Activated CD8-positive, alpha-beta memory T cell treated with anti-CD3 and anti-CD28 coated beads, Interleukin-2, amount 50 U/mL, for 1 hour (primary cell): Measurements from ENCODE around the gene KPTN.

Source experiments
- DNase-seq: peaks from one replicate; pipeline ENCODE4 v3.0.0-alpha.2; 2020; ENCODE audit errors: extremely low read depth

Gene KPTN

DNA sequence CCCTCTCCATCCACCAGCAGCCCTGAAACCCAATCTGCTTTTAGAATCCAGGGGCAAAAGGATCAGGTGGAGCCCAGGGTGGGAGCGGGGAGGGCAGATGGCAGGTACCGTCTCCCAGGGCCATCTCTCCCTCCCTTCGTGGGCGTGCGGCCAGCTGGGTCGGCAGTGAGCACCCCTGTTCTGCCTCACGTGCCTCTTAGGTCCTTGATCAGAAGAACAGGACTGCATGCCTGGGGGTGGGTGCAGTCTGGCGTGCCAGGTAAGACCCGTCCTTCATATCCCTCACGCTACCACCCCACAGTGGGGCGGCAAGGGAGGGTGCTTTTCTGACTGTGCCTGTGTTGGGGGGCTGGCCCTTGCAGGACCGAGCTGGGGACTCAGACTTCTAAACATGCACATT lies 14.3 kb downstream of the KPTN start:
- no peak for DNase-seq

DNA sequence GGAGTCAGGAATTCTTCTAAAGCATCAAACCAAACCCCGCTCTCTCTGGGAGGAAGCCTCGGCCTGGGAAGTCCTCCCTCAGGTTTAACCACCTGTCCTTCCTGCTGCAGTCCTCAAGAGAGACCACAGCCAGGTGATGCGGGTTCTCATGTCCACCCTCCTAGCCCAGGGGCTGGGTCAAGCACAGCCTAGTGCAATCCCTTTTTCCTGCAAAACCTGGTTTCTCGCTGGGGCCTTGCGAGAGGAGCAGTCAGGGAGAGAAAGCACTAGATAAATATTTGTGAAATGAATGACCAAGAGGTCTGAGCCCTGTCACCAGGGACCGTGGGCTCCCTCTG lies 14.7 kb downstream of the KPTN start:
- DNase-seq: no peak

DNA sequence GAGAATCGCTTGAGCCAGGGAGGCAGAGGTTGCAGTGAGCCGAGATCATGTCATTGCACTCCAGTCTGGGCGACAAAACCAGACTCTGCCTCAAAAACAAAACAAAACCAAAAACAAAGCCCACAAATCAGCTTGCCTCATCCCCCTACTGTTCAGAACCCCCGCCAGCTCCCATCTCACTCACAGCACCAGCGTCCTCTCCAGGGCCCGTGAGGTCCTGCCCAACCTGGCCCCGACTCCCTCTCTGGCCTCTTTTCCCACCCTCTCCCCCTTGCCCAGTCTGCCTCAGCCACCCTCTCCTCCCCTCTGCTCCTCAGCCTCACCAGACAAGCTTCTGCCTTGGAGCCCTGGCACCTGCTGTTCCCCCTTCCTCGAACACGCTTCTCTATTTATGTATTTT lies 16.1 kb downstream of the KPTN start:
- DNase-seq: no peak

DNA sequence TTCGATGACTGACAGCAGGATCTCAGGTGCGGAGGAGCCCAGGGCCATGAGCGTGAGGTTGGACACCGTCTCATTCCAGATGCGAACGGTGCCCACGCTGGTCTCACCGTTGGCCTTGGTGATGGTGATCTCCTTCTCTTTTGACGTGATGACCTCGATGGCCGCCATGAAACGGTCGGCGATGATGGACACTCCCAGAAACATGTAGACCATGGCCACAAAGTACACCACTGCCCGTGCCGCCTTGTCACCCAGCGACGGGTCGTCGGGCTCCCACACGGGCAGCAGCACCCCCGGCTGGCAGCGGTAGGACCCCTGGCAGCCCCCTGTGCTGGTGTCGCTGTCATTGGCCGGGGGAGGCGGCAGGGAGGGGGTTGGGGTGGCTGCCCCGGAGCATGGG lies 18.1 kb downstream of the KPTN start:
- no peak for DNase-seq

DNA sequence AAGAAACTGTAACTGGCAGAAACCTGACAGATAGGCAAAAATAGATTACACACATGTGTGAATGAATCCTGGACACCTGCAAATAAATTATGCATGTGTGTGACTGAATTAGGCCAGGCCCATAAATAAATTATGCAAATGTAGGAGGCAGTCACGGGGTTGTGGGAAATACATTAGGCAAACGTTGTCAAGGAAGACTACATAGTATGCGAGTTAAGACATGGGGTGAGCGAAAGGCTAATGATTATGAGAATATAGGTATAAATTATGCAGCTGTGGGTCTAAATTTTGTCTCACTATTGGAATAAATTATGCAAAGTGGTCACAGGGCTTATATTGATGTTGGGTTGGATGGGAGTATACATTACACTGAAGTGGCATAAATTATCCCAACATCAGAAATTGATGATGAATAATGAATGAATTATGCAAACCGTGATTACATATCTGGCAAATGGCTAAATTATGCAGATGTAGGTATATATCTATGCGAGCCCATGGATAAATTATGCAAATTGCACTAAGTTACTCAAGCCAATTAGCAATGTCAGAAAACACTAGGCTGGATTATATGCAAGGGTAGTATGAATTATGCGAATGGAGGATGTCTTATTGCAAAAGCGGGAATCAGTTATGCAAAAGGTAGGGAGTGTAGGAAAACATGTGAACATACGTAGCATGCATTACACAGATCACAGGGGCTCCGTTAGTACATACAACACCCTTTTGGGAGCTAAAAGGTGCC lies 19.2 kb downstream of the KPTN start:
- no peak for DNase-seq

DNA sequence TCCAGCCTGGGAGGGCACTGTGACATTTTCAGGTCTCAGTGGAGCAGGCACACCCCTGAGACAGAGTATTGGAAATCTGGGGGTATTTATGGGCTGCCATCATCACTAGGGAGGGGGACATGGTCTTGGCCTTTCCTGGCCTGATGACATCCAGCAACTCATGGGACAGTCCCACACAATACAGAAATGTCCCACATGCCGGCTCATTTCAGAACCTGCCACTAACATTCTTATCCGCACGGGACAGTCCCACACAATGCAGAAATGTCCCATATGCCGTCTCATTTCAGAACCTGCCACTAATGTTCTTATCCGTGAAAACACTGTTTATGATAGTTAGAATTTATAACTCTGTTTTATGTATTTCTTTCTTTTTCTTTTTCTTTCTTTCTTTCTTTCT lies 22.1 kb downstream of the KPTN start:
- no peak for DNase-seq

DNA sequence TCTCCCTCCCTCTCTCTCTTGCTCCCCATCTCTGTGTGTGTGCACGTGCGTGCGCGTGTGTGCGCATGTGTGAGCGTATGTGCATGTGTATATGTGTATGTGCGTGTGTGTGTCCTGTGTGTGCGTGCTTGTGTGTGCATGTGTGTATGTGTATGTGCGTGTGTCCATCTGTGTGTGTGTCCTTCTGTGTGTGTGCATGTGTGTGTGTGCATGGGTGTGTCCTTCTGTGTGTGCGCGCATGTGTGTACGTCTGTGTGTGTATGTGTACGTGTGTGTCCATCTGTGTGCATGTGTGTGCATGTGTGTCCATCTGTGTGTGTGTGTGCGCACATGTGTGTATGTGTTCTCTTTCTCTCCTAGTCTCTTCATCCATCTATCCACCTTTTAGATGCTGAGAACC lies 24.5 kb downstream of the KPTN start:
- no peak for DNase-seq

DNA sequence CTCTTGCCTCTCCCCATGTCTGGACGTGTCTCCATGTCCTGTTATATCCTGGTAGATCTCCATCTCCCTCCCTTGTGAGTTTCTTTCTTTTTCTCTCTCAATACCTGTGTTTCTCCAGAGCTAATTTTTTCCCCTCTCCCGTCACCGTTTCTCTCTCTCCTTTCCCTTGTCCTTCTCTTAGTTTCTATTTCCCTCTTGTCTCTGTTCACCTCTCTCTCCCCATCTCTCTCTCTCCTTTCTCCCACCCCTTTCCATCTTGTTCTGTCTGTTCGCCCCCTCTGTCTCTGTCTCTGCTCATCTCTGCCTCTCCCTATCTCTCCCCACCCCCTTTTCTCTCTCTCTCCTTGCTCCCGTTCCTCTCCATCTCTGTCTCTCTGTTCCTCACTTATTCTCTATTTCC lies 25.3 kb downstream of the KPTN start:
- no peak for DNase-seq

DNA sequence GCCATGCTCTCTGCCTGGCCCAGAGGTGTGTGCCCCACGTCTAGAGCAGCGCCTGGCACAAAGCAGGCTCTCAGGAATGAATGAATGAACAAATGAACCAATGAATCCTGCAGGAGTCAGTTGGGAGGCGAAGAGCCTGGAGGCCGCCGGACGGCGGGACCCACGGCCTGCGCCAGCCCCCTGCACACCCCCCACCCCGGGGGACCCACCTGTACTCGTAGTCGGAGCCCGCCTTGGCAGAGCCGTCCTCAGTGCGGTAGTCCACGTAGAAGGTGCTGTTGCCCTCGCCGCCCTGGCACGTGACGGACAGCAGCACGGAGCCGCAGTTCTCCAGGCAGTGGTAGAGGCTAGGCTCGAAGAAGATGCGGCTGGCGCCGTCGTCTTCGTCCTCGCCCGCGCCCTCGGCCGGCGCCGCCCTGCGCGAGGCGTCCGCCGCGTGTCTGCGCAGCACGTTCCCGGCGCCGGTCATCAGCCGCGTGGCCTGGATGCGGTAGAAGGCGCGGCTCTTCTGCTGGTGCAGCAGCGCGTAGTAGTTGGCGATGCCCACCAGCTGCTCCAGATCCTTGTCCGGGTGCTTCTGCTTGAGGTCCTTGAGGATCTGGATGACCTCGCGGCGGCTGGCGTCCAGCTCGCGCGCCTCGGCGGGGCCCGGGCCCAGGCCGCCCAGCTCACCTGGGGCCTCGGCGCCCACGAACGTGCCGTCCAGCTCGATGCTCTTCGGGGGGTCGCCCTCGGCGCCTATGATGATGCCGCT lies 27.1 kb downstream of the KPTN start:
- DNase-seq: no peak

DNA sequence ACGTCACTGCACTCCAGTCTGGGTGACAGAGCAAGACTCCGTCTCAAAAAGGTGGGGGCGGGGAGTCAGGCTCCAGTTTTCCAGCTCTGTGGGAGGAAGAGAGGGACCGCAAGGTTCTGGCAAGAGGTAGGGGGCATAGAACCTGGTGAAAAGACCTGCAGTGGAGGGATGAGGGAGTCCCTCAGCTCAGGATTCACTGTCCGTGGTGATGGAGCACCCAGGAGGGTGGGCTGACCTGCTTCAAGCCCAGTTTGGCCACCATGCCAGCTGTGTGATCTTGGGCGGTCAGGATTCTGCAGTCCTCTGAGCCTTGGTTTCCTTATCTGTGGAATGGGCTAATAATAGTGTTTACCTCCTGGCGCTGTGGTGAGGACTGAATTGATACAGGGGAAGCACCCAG lies 33.5 kb downstream of the KPTN start:
- no peak for DNase-seq

DNA sequence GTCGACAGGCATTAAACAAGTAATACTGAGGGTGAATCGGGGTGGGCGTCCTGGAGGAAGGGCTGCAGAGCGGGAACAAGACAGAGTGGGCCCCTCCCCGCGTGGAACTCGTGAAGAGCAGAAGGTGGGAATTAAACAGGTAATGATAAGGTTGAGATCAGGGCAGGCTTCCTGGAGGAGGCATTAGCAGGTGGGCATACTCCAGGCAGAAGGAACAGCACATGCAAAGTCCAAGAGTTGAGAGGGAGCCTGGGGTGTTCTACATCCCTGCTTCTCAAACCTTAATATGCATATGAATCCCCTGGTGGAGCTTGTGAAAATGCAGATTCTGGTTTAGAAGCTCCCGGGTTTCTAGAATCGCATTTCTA lies 35.7 kb downstream of the KPTN start:
- no peak for DNase-seq

DNA sequence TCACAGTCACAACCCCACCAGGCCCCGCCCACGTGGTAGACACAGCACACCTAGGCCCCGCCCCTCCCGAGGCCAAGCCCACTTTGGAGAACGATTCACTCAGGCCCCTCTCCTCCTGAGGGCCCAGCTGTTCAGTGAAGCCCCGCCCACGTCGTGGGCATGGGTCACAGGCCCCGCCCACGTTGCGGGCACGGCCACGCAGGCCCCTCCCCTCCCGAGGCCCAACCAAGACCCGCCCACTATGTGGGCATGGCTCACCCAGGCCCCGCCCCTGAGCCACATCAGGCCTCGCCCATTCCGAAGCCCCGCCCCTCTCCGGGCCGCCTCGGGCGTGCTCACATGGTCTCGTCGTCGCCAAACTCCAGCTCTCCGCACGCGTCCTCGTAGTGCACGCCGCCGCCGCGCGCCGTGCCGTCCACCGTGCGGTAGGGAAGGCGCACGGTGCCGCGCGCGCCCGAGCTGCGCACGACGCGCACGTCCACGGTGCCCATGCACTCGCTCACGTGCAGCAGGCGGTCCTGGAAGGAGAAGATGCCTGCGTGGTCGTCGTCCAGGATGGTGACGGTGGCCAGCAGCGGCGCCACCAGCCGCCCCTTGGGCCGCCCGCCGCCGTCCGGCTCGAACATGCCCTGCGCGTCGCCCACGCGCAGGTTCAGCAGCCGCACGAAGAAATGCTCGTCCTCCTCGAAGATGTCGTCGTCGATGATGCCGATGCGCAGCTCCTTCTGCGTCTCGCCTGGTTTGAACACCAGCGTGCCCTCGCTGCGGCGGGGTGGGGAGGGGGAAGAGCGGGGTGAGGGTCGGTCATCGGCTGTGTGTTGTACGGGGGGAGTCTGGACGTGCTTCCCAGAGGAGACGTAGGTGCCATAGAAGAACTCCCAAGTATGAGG lies 36.3 kb downstream of the KPTN start:
- no peak for DNase-seq

DNA sequence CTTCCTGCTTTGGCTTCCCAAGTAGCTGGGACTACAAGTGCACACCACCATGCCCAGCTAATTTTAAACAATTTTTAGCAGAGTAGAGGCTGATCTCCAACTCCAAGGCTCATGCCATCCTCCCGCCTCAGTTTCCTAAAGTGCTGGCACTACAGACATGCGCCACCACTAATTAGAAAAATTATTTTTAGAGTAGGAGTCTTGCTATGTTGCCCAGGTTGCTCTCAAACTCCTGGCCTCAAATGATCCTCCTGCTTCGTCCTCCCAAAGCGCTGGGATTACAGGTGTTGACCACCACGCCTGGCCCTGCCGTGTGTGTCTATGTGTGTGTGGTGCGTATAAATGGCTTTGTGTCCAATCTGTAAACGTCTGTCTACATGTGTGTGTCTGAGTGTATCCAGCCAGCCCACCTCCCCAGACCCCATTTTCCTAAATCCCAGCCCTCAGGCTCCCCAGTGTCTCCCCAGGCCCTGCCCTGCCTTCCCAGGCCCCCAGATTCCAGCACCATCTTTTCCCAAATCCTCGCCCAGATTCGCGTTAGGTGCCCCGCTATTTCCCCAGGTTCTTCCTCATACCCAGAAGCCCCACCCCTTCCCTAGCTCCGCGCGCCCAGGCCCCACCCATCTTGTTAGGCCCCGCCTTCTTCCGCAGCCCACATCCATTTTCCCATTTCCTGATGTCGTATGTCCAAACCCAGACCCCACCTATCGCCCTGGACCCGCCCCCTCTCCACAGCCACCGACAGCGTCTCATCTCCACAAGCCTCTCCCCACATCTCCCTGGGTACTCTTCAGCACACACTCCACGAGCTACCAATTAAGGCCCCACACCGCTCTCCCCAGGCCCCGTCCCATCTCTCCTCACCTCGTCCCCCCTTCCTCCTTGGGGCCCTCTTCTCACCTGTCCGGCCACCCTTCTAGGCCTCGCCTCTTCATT lies 37.2 kb downstream of the KPTN start:
- no peak for DNase-seq

DNA sequence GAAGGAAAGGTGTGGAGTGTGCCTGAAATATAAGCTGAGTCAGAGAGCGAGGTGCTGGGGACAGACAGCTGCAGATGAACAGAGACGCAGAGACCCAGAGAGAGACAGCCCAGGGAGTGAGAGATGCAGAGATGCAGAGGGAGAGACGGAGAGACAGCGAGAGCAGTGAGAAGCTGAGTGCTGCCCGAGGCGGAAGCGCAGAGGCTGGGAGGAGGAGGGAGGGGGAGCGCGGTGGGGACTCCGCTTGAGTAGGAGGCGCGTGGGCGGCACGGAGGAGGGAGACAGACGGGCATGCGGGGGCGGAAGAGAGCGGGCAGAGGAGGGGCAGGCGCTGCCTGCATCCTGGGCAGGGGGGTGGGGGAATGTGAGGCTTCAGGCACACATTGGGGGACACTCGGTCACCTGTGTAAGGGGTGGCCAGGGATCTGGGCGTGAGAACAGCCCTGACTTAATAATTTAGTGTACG lies 38.0 kb downstream of the KPTN start:
- DNase-seq: no peak

DNA sequence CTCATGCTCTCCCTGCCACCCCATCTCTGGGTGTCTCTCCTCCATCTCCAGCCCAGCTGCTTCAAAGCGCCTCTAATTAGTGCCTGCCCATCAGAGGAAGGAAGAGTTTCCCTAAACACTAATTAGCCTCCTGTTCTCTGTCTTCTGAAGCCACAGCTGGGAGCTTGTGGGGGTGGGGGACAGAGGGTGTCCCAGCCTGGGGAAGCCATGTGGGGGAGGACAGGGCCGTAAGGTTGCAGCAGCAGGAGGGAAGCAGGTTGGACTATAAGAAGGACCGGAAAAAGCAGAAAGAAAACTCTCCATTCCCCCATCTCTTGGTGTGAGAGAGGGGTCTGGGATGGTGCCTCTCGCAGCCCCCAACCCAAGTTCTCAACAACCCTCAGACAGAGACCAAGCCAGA lies 38.5 kb downstream of the KPTN start:
- DNase-seq: no peak

DNA sequence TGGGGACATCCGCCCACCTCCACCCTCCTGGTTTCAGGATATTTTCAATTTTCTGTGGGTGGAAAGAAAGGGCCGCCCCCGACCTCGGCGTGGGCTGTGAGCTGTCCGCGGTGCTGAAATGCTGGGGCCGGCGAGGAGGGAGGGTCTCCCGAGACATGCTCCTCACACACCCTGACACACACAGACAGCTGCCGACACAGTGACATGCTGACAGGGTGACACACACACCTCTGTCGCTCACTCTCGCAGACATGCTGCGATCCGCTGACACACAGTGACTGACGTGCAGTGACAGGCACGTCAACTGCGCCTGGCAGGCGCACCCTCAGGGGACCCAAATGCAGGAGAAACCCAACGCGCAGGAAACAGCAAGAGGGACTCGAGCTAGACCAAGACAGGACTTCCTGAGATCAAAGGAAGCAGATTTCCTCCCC lies 39.6 kb downstream of the KPTN start:
- DNase-seq: no peak

DNA sequence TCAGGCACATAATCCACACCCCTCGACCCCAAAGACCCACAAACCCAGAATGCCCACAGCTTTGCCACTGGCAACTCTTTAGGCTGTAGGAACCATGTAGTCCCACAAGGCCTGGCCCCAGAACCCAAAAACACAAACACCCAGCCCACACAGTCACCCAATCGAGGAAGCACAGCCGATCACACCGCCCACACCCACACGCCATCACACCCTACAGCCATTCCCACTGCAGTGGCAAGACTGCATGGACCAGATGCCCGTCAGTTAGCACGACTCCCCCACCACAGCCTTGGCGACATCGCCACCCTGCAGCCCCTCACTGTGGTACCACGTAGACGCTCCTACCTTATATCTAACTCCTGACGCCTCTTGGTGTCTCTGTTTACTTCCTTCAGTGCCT lies 40.7 kb downstream of the KPTN start:
- DNase-seq: no peak

DNA sequence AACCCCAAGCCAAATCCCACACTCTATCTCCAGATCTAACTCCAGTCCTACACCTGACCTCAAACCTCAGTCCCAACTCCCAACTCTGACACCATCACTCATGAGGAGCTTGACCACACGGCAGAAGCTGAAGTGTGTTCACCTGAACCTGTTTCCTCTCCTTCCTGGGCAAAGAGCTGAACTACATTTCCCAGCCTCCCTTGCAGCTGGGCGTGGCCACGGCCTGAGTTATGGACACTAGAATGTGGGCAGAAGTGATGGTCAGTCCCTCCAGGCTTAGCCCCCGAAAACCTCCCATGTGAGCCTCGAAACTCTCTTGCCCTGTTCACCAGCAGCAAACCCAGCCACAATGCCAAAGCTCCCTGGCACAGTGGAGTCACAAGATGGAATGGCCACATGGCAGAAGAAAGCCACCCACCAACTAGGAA lies 45.2 kb downstream of the KPTN start:
- DNase-seq: no peak

DNA sequence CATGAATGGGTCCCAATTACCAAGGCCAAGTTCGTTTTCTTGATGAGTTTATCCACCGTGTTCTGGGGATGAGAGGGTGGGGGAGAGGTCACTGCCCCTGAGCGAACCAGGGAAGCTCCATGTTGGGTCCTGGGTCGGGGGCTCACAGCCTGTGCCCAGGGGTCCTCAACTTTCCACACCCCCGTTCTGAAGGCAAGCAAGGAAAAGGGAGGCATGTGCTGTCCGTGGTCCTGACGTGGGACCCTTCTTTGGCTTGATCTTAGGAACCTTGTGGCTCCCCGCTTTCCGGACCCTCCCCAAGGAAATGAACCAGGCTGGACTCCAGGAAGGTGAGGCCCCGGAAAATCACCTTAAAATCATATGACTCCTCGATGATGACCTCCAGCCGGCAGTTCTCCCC lies 46.5 kb downstream of the KPTN start:
- DNase-seq: no peak

DNA sequence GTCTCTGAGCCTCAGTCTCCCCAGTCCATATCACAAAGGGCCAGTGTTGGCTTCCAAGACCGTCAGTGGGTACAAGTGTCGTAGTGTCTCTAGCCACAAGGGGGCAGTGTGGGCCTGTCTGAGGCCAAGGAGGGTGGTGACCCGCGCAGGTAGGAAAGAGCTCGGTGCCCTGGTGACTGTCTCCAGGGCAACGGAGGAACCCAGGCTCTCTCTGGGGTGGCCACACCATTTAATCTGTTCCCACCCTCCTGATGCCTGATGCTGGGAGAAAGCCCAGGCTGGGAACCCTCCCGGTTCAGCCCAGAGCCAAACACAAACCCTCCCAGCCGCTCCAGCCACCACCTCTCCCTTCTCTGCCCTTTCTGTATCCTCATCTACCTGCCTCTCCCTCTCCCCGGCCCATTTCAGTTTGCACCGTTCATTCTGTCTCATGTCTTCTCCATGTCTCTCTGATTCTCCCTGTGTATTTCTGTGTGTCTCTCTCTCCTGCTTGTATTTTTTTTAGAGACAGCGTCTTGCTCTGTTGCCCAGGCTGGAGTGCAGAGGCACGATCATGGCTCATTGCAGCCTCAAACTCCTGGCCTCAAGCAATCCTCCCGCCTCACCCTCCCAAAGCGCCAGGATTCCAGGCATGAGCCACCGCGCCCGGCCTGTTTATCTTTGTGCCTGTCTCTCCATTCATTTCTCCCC lies 47.2 kb downstream of the KPTN start:
- peak; percentile 62 for DNase-seq

DNA sequence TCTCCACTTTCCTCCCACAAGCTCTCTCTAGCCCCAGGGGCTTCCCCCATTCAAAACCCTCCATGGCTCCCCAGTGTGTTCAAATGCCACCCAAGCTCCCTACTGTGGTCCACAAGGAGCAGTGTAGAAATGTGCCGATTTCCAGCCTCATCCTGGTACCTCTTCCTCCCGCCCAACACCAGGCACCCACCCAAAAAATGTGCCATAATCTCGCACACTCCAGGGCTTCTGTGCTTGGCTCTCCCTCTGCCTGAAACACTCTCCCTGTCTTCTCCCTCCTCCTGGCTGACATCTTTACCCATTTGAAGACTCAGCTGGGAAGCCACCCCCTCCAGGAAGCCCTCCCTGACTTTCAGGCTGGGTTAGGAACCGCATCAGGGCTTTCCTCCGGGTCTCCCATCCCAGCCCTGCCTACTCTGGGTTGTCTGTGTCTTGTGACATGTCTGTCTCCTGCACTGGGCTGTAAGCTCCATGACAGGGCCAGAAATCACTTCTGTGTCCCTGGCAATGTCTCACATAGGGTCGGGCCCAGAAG lies 48.1 kb downstream of the KPTN start:
- DNase-seq: no peak
